ENCODE measurements around the gene HCFC1R1. TPM values are rescaled to one million over a fixed set of nuclear protein-coding genes. Genes with fewer than 3 reads are reported as not detected.
A peak's percentile ranks its signal among the peaks of the same experiment; 100 is the strongest.

Gene HCFC1R1
- total RNA-seq, 4 donors from 2014 or later: 17.9 to 32.4 (median 18.4) TPM

DNA sequence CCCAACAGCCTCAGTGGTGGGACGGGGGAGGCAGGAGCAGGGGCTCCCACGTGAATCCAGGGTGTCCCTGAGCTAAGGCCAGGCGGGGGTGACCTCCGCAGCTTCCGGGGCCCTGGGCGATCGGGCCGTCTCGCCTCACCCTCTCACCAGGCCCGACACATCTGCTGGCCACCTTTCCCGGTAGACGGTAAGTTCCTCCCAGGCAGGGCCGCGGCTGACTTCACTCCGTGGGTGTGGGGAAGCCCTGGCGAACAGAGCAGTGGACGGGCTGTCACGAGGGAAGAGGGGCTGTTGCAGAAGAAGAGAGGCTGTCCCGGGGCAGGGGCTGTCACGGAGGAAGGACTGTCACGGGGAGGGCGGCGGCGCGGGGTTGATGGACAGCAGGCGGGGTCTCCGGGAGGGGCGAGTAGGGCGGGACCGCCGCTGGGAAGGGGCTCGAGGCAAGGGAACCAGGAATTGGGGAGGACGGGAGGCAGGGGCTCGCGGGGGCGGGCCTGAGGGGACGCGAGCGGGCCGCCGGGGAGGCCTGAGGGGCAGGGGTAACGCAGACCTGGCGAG lies 44.0 kb downstream of the HCFC1R1 start:
- H3K4me3 ChIP-seq: peak overlapping the region; percentile 62 to 90 (median 66)
- peak overlapping the region in 3 of 4 donors; percentile 87 to 92 (median 87) for H3K27ac ChIP-seq
- H3K4me1 ChIP-seq: peaks cover 15 to 61% (median 23%) of the 10 kb centered on the region in 3 donors
- WGBS, 2 donors: 4 to 23% methylated on average over 7 to 24 of the region's 43 CpGs
- intact Hi-C loops (cut with DNase I): no loop called here
- H3K9me3 ChIP-seq: no peaks in the 10 kb centered on the region
- TF ChIP-seq POLR2A (IDR thresholded peaks at IDR 0.05): no peak
- TF ChIP-seq, protein P1, sequence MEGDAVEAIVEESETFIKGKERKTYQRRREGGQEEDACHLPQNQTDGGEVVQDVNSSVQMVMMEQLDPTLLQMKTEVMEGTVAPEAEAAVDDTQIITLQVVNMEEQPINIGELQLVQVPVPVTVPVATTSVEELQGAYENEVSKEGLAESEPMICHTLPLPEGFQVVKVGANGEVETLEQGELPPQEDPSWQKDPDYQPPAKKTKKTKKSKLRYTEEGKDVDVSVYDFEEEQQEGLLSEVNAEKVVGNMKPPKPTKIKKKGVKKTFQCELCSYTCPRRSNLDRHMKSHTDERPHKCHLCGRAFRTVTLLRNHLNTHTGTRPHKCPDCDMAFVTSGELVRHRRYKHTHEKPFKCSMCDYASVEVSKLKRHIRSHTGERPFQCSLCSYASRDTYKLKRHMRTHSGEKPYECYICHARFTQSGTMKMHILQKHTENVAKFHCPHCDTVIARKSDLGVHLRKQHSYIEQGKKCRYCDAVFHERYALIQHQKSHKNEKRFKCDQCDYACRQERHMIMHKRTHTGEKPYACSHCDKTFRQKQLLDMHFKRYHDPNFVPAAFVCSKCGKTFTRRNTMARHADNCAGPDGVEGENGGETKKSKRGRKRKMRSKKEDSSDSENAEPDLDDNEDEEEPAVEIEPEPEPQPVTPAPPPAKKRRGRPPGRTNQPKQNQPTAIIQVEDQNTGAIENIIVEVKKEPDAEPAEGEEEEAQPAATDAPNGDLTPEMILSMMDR (IDR thresholded peaks at IDR 0.05): no peak
- H3K27me3 ChIP-seq: peaks cover 0 to 16% (median 0%) of the 10 kb centered on the region in 4 donors
- no peak for DNase-seq
- no peaks in the 10 kb centered on the region for H3K36me3 ChIP-seq

DNA sequence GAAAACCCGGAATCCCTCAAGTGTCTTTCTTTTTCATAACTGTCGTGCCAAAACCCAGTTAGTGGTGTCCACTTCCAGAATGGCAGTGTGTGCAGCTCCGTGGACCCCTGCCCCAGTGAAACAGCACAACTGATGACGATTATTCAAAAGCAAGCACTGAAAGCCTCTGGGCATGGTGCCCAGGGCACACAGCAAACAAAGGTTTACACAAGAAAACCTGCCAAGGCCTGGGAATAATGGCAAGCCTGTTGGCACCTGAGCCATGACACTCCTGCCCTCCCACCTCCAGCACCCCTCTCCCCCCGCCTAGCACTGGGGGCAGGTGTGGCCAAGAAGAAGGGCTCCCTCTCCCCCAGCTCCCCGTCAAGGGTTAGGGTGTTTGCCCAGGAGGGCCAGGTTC lies 46.3 kb downstream of the HCFC1R1 start:
- Histone ChIP-seq H3K27me3 (peaks cover 0 to 16% (median 0%) of the 10 kb centered on the region in 4 donors), H3K4me1 (peaks cover 9 to 42% (median 16%) of the 10 kb centered on the region in 3 donors), H3K4me3 (no peak overlapping the region), H3K27ac (no peak overlapping the region), H3K9me3 (no peaks in the 10 kb centered on the region), H3K36me3 (peaks cover 0 to 6% (median 0%) of the 10 kb centered on the region in 3 donors)
- TF ChIP-seq, protein P1 (IDR thresholded peaks at IDR 0.05): no peak
- no peak for TF ChIP-seq POLR2A (IDR thresholded peaks at IDR 0.05)
- WGBS, 2 donors: 40 to 71% methylated on average over 1 to 4 of the region's 6 CpGs
- intact Hi-C loops (cut with DNase I): no loop called here
- DNase-seq: no peak

DNA sequence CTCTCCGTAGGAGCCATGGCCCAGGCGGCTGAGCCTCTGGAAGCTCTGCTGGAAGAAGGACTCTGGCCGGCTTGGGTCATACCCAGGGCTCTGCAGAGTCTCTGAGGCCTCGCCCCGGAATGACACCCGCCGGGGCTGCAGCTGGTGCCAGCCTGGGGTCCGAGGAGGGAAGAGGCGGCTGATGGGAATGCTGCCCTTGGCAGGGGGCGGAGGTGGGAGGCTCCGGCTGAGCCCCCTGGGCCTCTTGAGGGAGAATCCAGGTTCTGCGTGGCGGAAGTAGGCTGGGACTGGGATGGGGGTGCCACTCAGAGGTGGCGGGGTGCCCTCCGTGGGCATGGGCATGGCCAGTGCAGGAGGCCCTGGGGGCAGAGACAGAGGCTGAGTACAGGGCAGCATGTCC lies 47.1 kb downstream of the HCFC1R1 start:
- 93% methylated on average over 4 of the region's 15 CpGs; no CpG with 5 or more reads in 1 of the 2 donors for WGBS, 2 donors
- H3K27ac ChIP-seq: no peak overlapping the region
- no peak for TF ChIP-seq POLR2A (IDR thresholded peaks at IDR 0.05)
- TF ChIP-seq, protein P1 (IDR thresholded peaks at IDR 0.05): no peak
- peaks cover 0 to 16% (median 0%) of the 10 kb centered on the region in 4 donors for H3K27me3 ChIP-seq
- H3K4me3 ChIP-seq: no peak overlapping the region
- peaks cover 0 to 6% (median 0%) of the 10 kb centered on the region in 3 donors for H3K36me3 ChIP-seq
- H3K9me3 ChIP-seq: no peaks in the 10 kb centered on the region
- DNase-seq: no peak
- intact Hi-C loops (cut with DNase I): no loop called here
- H3K4me1 ChIP-seq: peaks cover 9 to 42% (median 16%) of the 10 kb centered on the region in 3 donors

DNA sequence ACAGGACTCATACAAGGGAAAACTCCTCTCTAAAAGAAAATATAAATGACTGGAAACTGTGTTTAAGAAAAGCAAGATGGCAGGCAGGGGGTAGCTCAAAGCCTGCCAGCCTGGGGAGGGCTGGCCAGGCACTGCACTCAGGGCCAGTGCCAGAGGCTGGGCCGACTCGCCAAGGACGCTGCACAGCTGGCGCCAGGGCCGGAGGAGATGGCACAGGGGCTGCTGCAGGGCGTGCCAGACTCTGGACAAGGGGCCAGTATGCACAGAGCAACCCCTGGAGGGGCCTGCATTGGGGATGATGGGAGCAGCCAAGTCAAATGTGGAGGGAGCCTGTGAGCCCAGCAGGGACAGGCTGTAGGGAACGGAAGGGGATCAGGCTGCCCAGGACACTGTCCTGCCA lies 47.5 kb downstream of the HCFC1R1 start:
- DNase-seq: no peak
- TF ChIP-seq POLR2A (IDR thresholded peaks at IDR 0.05): no peak
- TF ChIP-seq, protein P1 (IDR thresholded peaks at IDR 0.05): no peak
- H3K27ac ChIP-seq: no peak overlapping the region
- no peaks in the 10 kb centered on the region for H3K9me3 ChIP-seq
- H3K4me3 ChIP-seq: no peak overlapping the region
- WGBS, 2 donors: 71 to 92% methylated on average over 7 of the region's 7 CpGs
- peaks cover 0 to 6% (median 0%) of the 10 kb centered on the region in 3 donors for H3K36me3 ChIP-seq
- H3K4me1 ChIP-seq: peaks cover 11 to 42% (median 16%) of the 10 kb centered on the region in 3 donors
- H3K27me3 ChIP-seq: peaks cover 0 to 16% (median 0%) of the 10 kb centered on the region in 4 donors
- intact Hi-C loops (cut with DNase I): no loop called here

DNA sequence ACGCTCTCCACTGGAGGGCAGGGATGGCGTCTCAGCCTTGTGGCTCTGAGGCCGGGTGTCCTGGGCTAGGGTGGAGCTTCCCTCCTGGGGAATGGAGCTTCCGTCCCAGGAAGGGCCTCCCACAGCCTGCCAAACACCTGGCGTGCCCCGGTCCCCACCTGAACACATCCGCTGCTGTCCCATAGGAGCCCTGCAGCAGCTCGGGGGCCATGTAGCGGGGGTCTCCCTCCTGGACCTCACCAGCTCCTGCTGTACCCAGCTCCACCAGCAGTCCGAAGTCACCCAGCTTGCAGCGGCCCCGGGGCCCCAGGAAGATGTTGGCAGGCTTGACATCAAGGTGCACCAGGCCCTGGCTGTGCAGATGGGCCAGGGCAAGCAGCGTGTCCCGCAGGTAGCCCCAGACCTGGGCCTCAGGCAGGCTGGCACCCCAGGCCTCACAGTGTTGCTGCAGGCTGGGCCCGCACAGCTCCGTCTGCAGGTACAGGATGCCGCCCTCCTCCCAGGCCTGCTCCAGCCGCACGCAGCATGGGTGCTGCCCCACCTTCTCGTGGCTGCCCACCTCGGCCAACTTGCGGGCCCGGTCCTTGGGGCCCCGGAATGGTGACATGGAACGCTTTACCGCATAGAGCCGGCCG lies 48.5 kb downstream of the HCFC1R1 start:
- H3K4me3 ChIP-seq: no peak overlapping the region
- intact Hi-C loops (cut with DNase I): no loop called here
- no peak for DNase-seq
- H3K27me3 ChIP-seq: peaks cover 0 to 16% (median 0%) of the 10 kb centered on the region in 4 donors
- H3K9me3 ChIP-seq: no peaks in the 10 kb centered on the region
- 91% methylated on average over 9 of the region's 28 CpGs; no CpG with 5 or more reads in 1 of the 2 donors for WGBS, 2 donors
- H3K4me1 ChIP-seq: peaks cover 11 to 44% (median 19%) of the 10 kb centered on the region in 3 donors
- H3K27ac ChIP-seq: no peak overlapping the region
- H3K36me3 ChIP-seq: peaks cover 0 to 6% (median 0%) of the 10 kb centered on the region in 3 donors
- TF ChIP-seq POLR2A (IDR thresholded peaks at IDR 0.05): no peak
- TF ChIP-seq, protein P1 (IDR thresholded peaks at IDR 0.05): no peak
